HG02588 (cell line): Measurements from ENCODE around the gene TIMP2.

Experiments
- ATAC-seq: cut with Tn5 transposase; IDR thresholded peaks from one replicate; pipeline ENCODE4 v1.9.1; 2021; ENCODE audit warnings: mild to moderate bottlenecking, moderate library complexity; ENCODE audit not compliant: unreplicated experiment

Gene TIMP2

DNA sequence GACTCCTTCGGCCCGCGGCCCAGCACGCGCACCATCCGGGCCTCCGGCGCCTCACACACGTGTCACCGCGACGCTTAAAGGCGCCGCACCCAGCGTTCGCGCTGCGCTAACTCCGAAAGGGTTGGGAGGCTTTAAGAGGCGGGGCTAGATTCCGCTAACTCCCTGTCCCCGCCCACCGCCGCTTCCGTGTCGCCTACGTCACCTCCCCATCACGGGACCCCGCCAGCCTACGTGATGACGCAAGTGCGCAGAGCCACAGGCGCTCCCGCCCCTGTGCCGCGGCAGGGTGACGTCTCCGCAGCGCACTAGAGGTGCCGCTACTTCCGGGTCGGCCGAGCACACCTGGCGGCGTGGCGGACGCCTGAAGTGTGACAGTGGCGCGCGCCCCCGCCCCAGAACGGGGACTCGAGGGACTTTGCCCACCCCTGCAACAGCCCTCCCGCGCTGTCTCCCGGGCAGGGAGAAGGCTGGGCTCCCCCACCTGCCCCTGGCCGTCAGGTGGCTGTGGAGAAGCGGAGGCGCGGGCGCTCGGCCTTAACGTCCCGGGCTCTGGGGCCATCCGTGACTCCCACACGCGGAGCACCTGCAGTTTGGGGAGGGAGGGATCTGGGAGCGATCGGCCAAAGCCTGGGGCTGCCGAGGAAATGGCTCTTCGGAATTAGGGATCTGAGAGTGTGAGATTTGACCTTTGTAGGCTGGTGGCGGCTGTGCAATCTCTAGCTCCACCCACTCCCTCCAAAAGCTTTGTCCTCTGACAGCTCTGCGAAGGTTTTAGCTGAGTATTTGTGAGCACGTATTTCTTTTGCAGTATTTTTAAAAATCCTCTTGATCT, 84.2 kb downstream of the TIMP2 start, which contains the start of gene USP36:
Gene USP36 (minus strand): TSS at position 35 of the 832 bp plus-strand sequence. CDS start 4,451 bp downstream, outside the sequence.
- peak; percentile 84 for ATAC-seq

DNA sequence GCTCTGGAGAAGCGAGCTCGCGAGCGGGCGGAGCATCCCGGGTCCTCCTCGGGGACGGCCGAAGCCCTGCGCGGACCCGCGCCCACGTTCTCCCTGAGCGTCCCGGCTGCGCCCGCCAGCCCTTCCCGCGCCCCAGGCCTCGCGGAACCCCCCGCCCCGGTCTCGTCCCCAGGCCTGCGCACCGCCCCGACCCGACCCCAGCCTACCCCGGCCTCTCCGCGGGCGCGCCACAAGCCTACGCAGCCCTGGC, 84.7 kb downstream of the TIMP2 start:
- ATAC-seq: peak; percentile 19

DNA sequence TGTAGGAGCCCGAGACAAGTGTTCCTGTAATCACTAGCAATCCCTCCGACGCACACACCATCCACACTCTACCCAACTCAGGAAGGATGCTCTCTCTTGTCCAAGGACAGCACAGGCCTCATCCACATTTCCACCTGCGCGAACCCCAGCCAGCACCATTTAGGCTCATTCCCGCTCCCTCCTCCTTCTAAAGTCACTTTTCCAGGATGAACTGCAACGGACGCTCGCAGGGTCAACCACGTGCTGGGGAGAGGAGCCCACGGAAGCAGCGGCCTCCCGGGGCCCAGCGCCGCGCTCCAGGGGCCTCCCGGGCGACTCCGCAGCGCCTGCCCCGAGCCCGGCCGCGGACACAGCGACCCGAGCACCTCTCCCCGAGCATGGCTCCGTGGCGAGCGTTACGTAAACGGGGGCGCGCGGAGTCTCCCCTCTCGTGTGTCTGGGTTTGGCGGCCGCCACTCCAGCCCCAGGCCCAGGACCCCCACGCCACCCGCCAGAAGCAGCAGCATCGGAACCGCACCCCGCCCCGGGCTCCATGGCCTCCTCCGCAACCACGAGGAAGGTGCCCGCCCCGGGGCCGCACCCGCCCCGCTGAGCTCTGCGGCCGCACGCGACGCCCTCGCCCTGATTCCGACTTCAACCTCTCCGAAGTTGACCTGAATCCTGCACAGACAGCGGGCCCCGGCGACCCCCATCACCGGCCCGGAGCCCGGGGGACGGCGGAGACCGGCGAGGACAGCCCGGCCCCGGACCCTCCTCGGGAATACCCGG, 85.2 kb downstream of the TIMP2 start:
- ATAC-seq: peak; percentile 23

DNA sequence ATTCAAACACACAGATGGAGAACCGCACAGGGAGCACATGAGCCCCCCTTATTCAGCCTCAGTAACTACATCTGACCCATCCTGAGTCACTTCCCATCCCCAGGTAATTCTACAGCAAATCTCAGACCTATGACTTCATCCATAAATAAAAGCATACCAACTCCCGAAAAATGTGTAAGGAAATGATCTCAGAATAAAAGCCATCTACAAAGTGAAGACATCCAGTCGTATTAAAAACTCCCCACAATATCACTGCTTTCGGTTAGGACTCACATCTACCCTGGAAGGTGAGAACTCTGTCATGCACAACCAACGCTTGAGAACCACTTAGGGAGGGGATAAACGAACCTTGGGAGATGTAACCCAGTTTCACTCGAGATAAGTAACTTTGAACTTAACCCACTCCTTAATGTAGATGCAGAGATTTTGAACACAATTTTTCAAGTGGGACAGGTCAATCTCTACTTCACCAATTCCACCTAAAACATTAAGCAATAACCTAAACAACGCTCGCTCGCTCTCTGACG, 85.9 kb downstream of the TIMP2 start:
- ATAC-seq: no peak

DNA sequence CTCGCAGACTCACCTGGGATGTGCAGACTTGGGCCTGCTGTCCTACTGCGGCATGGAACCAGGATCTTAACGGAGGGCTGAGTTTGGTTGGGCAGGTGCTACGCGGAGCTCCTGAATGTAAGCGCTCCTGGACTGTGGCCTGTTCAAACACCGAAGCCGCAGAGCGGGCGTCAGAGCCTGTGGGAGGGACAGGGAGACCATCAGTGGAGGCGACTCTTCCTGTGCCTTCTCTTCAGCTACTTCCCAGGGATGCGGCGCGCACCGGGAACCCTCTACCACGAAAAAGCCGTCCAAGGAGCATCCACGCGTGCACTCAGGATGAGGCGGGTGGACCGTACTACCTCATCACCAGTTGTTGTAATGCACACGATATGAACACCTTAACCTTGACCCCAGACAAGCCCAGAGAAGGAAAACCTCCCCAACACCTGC, 86.6 kb downstream of the TIMP2 start:
- no peak for ATAC-seq

DNA sequence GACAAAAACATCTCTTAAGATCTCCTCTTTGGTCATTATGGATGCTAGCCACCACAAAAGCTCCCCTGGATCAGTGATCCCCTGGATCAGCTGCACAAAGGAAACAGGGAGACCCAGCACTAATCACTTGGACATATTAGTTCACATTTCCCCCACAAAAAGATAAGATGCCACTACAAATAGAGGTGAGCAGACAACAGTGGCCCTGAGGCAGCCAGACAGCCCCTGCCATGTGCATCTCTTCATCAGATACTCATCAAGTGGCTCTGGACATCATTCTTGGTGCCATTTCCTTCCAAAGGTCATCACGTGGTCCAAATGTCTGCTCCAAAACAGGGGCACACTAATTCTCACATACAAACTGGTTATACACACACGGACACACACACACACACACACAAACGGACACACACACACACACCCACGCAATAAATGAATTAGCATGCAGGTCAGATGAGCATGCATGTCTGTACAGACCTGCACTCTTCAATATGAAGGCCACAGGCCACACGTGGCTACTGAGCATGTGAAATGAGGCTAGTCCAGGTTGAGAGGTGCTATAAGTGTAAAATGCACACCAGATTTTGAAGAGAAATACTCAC, 88.7 kb downstream of the TIMP2 start:
- ATAC-seq: no peak

DNA sequence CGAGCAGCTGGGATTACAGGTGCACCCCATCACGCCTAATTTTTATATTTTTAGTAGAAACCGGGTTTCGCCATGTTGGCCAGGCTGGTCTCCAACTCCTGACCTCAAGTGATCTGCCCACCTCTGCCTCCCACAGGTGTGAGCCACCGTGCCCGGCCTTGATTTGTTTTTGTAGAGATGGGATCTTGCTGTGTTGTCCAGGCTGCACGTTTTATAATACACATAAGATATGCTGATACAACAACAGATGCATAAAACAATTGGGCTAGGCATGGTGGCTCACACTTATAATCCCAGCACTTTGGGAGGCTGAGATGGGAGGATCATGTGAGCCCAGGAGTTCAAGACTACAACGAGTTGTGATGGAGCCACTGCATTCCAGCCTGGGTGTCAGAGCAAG, 90.6 kb downstream of the TIMP2 start:
- no peak for ATAC-seq

DNA sequence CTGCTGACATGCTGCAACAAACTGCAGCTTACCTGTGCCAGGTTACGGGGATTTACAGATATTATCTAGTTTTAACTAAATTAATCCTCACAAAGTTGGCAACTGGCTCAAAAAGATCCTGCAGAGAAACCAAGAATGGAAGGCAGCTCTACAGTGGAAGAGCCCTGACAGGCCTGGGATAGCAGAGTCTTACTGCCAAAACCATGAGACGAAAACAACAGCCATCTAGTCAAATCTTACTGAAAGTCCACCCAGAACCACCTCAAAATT, 92.7 kb downstream of the TIMP2 start:
- ATAC-seq: no peak

DNA sequence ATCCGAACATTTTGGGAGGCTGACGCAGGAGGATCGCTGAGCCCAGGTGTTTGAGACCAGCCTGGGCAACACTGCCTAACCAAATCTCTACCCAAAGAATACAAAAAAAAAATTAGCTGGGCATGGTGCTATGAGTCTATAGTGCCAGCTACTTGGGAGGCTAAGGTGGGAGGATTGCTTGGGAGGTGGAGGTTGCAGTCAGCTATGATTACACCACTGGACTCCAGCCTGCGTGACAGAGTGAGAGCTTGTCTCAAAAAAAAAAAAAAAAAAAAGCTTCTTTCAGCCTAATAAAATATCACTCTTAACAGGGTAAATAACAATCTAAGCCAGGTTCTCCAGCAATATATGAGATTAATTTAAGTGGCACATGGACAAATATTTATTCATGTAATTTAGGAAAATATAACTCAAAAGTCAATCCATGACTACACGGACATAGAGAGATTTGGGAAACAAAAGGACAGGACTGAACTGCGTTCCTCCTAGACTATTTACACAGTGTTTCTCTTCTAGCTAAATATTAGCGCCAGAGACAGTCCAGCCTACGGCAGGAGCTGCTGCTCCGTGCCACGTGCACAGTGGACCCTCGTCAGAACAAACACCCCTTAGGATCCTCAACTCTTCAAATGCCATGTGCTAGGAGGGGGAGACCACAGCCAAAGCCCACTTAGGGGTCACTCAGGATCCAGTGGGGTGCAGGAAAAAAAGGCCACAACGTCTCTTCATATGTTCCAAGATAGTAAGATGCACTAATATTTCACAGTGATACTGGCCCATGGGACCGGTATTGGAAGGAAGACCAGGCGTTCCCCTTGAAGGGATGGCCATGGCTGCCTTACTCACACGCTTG, 93.3 kb downstream of the TIMP2 start:
- ATAC-seq: no peak

DNA sequence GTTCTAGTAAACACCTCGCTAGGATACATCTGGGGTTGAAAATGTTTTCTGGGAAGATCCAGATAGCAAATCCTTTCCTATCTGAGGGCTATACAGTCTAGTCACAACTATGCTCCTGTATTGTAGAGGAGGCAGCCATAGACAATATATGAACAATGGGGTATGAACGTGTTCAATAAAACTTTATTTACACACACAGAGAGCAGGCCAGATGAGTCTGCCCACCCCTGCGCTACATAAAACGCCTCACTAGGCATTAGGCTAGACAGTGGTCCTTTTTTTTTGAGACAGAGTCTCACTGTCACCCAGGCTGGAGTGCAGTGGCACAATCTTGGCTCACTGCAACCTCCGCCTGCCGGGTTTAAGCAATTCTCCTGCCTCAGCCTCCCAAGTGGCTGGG, 95.7 kb downstream of the TIMP2 start:
- ATAC-seq: no peak

DNA sequence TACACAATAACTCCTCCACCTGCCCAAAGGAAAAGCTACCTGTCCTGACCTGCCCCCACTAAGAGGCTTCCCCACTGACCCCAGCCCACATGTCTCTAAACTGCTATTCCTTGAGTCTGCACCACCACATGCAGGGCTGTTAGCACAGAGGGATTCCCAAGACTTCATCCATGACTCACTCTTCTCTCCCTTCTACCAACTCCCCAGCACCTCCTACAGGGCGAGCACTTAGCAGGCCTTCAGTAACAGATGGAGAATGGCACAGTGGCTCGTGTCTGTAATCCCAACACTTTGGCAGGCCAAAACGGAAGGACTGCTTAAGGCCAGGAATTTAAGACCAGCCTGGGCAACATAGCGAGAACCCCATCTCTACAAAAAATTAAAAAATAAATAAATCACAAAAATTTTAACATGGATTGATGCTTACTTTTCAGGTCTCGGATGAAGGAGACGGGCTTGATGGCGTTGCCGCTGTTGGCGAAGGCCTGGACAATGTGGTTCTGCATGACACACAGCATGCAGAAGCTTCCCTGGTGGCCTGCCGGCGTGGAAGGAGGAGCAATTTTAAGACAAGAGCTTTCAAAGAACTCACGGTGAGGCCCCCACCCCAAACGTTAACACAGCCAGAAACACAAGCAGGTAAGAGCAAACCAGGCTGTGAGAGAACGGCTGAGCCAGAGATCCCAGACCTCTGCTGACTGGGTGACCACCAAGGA, 96.6 kb downstream of the TIMP2 start:
- ATAC-seq: no peak

DNA sequence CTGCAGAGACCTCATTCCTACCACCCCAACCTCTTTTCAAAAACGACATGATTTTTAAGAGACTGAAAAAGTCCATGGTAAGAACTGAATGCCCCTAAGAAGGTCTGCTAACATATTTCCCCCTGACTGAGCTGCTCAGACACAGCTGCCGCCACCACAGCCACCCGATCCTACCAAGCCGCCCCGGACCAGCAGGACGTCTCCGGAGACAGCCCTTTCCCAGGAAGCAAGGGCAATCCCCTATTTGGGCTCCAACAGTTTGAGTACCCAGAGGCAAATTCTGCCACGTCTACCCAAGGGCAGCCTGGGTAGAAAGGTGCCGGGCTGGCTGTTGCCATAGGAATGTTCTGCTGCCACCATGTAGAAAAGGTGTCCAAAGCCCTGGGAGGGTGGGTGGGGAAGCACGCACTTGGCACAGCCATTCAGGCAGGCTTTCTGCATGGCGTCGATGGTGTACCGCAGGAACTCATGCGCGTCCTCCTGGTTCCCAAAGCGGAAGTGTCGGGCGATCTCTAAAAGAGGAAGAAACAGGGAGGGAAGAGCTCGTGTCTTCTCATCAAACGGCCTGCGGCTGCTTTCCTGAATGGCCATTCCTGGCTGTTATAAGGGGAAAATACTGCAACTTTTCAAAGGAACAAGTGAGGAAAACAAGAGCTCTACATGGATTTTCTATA, 98.2 kb downstream of the TIMP2 start:
- ATAC-seq: no peak

DNA sequence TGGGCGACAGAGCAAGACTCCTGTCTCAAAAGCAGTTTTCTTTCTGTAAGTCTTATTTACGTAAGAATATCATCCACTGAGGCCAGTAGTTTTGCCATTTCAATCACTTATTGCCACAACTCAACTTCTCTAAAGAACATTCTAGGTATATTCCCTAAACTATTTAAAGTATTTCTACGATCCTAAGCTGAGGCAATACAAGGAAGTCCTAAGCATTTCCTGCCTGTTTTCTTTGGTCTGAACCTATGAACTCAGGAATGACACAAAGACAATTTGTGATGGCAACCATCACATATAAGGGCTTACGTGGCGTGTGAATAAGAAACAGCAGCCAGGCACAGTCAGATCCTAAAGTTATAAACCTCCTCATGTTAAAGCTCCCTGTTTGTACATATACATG, 98.8 kb downstream of the TIMP2 start:
- ATAC-seq: no peak

DNA sequence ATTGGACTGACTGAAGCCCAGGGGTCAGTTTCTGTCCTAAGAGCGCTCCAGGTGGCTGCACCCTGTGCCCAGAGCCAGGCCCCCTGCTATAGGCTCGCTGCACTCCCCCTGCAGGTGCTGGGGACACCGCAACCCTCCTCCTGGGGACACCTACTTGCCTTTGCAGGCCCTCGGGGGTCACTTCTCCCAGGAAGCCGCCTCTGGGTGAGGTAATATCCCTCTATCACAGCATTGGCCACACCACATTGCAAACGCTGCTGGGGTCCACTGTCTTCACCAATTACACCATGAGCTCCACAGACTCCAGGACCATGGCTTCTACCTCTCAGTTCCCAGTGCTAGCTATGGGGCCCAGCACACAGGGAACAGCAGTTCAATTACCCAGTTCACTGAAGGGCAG, 99.5 kb downstream of the TIMP2 start:
- no peak for ATAC-seq

DNA sequence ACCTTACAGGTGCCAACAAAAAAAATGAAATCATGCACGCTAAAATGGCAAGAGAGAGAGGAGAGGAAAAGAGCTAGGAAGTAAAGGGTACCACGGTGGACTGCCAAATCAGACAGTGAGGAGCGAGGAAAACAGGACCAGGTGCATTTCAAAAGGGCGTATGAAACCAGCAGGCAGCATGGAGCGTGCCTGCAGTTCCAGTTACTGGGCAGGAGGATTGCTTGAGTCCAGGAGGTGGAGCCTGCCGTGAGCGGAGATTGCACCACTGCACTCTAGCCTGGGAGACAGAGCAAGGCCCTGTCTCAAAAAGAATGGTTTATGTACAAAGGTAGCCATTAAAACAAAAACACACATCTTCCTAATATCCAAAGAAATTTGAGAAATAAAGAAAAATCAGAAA, 100.9 kb downstream of the TIMP2 start:
- no peak for ATAC-seq

DNA sequence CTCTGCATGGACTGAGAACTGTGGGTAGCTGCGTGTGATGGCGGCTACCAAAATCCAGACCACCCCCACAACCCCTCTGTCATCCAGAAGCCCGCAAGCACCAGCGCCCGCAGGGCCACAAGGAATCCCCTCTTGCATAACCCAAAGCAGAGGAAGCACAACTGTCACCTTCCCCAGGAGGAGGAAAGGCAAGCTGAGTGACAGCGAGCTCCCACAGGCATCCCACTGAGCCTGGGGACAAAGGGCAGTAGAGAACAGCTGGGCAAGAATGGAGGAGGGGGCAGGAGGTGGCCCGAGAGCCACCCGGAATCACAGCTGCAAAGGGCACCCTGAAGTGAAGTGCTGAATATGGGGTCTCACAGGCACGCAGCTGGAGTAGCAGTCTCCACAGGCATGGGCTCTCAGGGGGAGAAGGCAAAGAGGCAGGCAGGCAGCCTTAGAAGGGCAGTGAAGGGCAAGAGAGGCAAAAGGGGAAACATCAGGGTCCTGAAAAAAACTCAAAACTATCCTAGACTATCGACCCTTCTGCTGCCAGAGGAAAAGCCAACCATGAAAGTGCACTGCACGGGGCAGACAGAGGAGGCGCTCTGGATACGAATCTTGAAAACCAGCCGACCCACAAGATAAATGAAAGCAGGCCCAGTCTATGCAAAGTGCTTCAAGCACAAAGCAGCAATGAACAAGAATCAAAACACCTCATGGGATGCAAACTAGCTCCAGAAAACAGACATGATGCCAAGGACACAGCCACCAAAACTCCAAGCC, 101.7 kb downstream of the TIMP2 start:
- ATAC-seq: no peak

DNA sequence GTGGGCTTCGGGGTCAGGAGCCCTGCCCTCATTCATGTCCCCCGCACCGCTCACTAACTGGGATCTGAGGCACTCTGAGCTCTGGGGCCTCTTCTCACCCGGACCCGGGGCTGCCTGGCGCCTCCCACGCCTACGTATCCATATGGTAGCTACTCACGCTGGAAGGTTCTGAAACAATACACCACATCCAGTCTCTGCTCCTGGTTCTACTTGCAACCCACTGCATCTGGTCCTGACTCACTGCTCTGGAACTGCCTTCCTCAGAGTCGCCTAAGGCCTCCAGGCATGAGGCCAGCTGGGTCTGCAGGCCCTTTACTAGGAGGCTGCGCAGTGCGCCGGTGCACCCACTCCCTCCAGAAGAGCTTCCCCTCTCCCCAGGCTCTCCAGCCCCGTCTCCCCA, 102.6 kb downstream of the TIMP2 start:
- ATAC-seq: no peak

DNA sequence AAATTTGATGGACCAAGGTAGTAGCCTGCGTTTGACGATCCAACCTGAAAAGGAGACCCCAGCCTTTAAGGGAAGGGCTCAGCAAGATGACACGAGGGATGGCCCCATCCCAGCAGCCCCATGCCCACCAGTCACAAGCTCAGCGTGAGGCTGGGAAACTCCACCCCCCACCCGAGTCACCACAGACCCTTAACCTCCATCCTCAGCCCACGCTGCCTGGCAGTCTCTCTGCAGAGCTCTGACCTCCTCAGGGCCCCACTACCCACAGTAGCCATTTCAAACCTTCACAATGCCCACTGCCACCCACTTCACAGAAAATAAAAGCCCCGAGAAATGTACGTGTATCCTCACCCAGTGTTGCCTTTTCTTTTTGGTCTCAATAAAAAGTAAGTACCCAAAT, 103.2 kb downstream of the TIMP2 start:
- ATAC-seq: no peak

DNA sequence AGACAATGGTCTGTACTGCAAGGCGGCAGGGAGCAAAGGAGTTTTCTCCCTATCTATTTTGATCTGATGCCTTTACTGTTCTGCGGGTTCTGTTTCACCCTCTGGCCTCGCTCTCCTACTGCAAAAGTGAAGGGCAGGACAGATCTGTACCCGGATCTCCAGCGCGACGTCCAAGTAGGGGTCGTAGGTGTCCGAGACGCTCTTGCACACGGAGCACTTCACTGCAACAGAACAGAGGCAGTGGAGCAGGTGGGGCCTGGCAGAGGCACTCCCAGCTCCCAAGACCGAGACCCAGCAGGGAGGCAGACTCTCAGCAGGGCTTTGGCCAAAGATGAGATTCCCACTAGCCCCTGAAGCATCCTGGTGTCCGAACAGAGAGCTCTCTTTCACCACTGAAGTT, 104.3 kb downstream of the TIMP2 start:
- no peak for ATAC-seq
